D721Med (cell line): ENCODE data around the gene MYO18B.

Source experiments
- DNase-seq: peaks from one replicate; pipeline ENCODE4 v3.0.0; 2011; ENCODE audit warnings: low spot score; ENCODE audit not compliant: insufficient read length
- FAIRE-seq: peaks from 2 replicates; lab custom pipeline; 2011; peaks lifted over from hg19 to GRCh38; lab: Jason Lieb, UNC
- CTCF ChIP-seq: IDR thresholded peaks from 2 replicates; pipeline ENCODE4 v1.5.1; 2012; ENCODE audit warnings: mild to moderate bottlenecking, control low read depth; ENCODE audit not compliant: insufficient read depth; ENCODE audit errors: missing control alignments

MYO18B gene

GRCh38 chr22:26054841-26055605 is 313.0 kb downstream of the MYO18B start:
- DNase-seq (no peak), FAIRE-seq (no peak)
- no peak for TF ChIP-seq CTCF

DNA sequence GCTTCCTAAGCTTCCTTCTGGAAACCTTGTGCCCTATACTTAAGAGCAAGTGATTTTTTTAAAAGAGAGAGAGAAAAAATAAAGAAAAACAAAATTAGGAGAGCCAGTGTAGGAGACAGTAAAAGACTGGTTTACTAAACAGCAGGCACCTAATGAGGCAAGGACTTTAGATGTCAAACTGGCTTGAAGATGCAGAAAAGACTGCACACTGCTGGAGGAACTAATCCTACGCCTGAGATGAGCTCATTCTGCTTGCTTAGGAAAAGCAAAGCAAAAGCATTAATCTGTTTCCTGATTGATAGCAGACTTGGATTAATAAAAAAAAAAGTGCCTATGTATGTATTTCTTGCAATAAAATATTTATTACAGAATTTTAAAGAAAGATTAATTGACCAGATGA is 313.7 kb downstream of the MYO18B start:
- no peak for TF ChIP-seq CTCF
- no peak for FAIRE-seq
- no peak for DNase-seq

GRCh38 chr22:26056455-26057200 is 314.6 kb downstream of the MYO18B start:
- DNase-seq, result no peak
- no peak for FAIRE-seq
- no peak for TF ChIP-seq CTCF

DNA sequence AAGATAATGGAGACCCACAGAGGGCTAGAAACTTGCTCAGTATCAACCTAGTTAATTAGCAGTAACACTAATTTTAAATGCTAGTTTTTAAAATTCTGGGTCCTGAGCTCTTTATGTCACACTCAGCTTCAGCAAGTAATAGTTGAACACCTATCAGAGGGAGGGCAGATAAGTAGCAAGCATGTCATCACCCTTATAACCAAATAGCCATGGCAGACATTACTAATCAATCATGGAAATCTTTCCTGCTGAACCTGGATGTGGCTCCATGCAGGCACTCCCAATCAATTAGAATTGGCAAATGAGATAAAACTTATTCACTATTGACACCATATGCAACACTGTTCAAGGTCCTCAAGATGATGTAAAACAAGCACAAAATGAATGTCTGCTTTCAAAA is 315.7 kb downstream of the MYO18B start:
- FAIRE-seq, result no peak
- DNase-seq, result no peak
- no peak for TF ChIP-seq CTCF

GRCh38 chr22:26064048-26064447 is 322.1 kb downstream of the MYO18B start:
- FAIRE-seq (no peak), DNase-seq (no peak)
- no peak for TF ChIP-seq CTCF

GRCh38 chr22:26065847-26066246 is 323.9 kb downstream of the MYO18B start:
- DNase-seq, result no peak
- peak; percentile 82 for FAIRE-seq
- TF ChIP-seq CTCF, result no peak

DNA sequence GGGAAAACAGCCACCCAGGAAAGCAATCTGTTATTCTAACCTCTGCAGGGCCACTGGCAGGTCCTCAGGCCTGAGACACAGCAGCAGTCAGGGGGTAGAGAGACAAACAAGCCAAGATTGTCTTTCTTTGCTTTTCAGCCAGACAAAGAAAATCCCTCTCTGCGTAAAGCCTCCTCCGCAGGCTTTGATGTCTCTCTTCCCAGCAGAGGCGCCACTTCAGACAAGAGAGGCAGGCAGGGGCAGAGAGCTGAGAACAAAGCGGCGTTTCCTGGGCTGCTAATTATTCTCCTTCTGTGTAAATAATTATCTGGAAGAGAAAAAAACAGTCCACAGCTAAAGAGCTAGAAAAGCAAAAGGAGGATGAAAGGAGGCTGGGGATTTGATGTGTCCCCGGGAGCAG is 324.5 kb downstream of the MYO18B start:
- FAIRE-seq (no peak), DNase-seq (no peak)
- peak; percentile 16 for TF ChIP-seq CTCF
